GM12891 (cell line): Measurements from ENCODE around the gene USP25.

Experiments used
- DNase-seq: peaks from one replicate; pipeline ENCODE4 v3.0.0; 2011; ENCODE audit warnings: low spot score; ENCODE audit not compliant: insufficient read length
- FAIRE-seq: peaks from 2 replicates; lab custom pipeline; 2011; peaks lifted over from hg19 to GRCh38; lab: Jason Lieb, UNC
- PAX5 ChIP-seq: IDR thresholded peaks from 2 replicates; pipeline ENCODE4 v1.6.1; 2011; ENCODE audit warnings: low read length, moderate library complexity, mild to moderate bottlenecking; ENCODE audit not compliant: insufficient read depth, severe bottlenecking
- POLR2A ChIP-seq: IDR thresholded peaks from 2 replicates; pipeline ENCODE4 v1.6.1; 2011; ENCODE audit warnings: low read depth, low read length, control low read depth
- POLR2AphosphoS5 ChIP-seq: IDR thresholded peaks from 2 replicates; pipeline ENCODE4 v1.6.1; 2011; ENCODE audit warnings: low read depth, low read length, control low read depth
- POU2F2 ChIP-seq: IDR thresholded peaks from 2 replicates; pipeline ENCODE4 v1.6.1; 2011; ENCODE audit warnings: low read depth, mild to moderate bottlenecking, control low read depth, low read length, moderate library complexity
- SPI1 ChIP-seq: IDR thresholded peaks from 2 replicates; pipeline ENCODE4 v1.6.1; 2011; ENCODE audit warnings: low read depth, low read length, control low read depth
- TAF1 ChIP-seq: IDR thresholded peaks from 2 replicates; pipeline ENCODE4 v1.6.1; 2011; ENCODE audit warnings: low read depth, low read length, control low read depth

The USP25 gene

GRCh38 chr21:15848634-15849560 lies 119.1 kb downstream of the USP25 start:
- no peak for FAIRE-seq
- no peak for DNase-seq
- no peak for TF ChIP-seq POLR2A
- no peak for TF ChIP-seq PAX5
- TF ChIP-seq TAF1 = no peak
- TF ChIP-seq POLR2AphosphoS5 = no peak
- no peak for TF ChIP-seq SPI1
- TF ChIP-seq POU2F2 = no peak

GRCh38 chr21:15849927-15850326 lies 120.1 kb downstream of the USP25 start:
- TF ChIP-seq POU2F2 (no peak), TAF1 (no peak), SPI1 (no peak), PAX5 (no peak), POLR2A (no peak)
- no peak for FAIRE-seq
- no peak for DNase-seq

GRCh38 chr21:15850645-15851044 lies 120.9 kb downstream of the USP25 start:
- TF ChIP-seq POLR2A (no peak), POU2F2 (no peak), SPI1 (no peak), PAX5 (no peak), TAF1 (no peak), POLR2AphosphoS5 (no peak)
- FAIRE-seq = no peak
- no peak for DNase-seq

DNA sequence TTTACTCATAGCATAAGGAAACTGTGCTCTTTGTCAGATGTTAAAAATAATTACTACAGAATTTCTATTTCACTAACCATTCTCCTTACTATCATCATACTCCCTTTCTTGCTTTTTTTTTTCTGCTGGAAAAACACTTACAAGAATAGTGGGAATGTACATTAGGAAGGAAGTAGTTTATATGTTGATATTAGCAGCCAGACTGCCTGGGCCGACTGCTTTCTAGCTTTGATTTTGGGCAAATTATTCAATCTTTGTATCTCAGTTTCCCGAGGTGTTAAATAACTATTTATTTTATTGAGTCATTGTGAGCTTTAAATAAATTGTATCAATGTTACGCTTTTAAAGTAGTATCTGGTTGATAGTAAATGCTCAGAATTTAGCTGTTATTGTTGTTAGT lies 122.4 kb downstream of the USP25 start:
- no peak for FAIRE-seq
- no peak for TF ChIP-seq TAF1
- TF ChIP-seq POU2F2 = no peak
- TF ChIP-seq PAX5 = no peak
- no peak for TF ChIP-seq POLR2AphosphoS5
- no peak for TF ChIP-seq SPI1
- no peak for TF ChIP-seq POLR2A
- DNase-seq = no peak

DNA sequence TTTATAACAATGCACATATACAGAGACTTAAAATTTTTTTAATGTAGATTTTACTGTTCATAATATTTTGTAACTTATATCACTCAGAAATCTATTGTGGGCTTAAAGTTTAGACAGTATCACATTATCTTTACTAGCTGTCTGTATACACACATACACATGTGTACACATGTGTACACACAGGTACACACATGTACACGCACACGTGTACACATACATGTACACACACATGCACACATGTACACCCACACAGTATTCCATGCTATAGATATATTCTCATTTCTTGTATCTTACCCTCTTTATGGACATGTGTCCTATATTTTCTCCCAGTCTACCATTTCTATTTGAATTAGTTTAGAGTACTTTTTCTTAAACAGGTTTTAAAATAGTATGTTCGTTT lies 123.3 kb downstream of the USP25 start:
- DNase-seq (no peak), FAIRE-seq (peak; percentile 74)
- TF ChIP-seq POLR2AphosphoS5 = no peak
- TF ChIP-seq TAF1 = no peak
- no peak for TF ChIP-seq SPI1
- TF ChIP-seq POU2F2 = no peak
- no peak for TF ChIP-seq PAX5
- no peak for TF ChIP-seq POLR2A

- FAIRE-seq = no peak
- DNase-seq = no peak
- TF ChIP-seq POLR2A (no peak), POLR2AphosphoS5 (no peak), POU2F2 (no peak)
Measured at GRCh38 chr21:15856813-15857212, 127.0 kb downstream of the USP25 start.

DNA sequence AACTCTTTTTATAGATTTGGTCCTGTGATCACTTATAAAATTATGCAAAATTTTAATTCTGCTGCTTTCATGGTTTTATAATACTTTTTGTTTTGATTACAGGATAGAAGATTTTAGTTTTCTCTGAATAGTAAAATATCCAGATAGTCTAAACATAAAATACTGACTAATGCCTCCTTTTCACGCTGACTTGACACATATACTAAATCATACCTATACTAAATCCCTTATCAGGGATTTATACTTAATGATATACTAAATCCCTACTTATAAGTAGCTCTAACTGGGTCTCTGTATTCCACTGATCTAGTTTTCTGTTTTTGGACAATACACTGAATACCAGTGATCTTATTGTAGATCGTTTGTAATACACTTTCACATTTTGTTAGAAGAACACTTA lies 128.0 kb downstream of the USP25 start:
- no peak for FAIRE-seq
- TF ChIP-seq POU2F2 = no peak
- TF ChIP-seq PAX5 = no peak
- no peak for TF ChIP-seq TAF1
- TF ChIP-seq POLR2AphosphoS5 = no peak
- no peak for TF ChIP-seq POLR2A
- no peak for TF ChIP-seq SPI1
- DNase-seq = no peak

DNA sequence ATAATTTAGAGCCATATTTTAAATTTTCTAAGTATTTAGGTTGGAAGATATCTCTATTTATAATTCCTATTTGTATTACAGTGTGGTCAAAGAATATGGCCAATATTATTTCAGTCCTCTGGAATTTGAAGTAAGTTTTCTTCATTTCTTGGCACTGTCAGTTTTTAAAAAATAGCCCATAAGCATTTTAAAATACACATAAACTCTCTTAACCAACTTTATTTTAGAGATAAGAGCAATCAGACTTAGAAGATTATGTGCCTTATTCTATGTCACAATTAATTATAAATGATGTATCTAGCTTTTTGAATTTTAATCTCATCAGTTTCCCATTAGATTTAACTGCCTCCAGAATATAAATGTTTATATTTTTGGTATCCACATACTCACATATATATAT lies 130.8 kb downstream of the USP25 start:
- FAIRE-seq (no peak), DNase-seq (no peak)
- TF ChIP-seq POU2F2 = no peak
- no peak for TF ChIP-seq POLR2A
- no peak for TF ChIP-seq SPI1
- TF ChIP-seq PAX5 = no peak
- no peak for TF ChIP-seq TAF1
- no peak for TF ChIP-seq POLR2AphosphoS5

GRCh38 chr21:15868940-15869339 lies 139.2 kb downstream of the USP25 start:
- DNase-seq = no peak
- no peak for TF ChIP-seq POU2F2
- TF ChIP-seq PAX5 = no peak
- TF ChIP-seq POLR2A = no peak
- no peak for TF ChIP-seq POLR2AphosphoS5
- TF ChIP-seq SPI1 = no peak
- TF ChIP-seq TAF1 = no peak
- FAIRE-seq = no peak

DNA sequence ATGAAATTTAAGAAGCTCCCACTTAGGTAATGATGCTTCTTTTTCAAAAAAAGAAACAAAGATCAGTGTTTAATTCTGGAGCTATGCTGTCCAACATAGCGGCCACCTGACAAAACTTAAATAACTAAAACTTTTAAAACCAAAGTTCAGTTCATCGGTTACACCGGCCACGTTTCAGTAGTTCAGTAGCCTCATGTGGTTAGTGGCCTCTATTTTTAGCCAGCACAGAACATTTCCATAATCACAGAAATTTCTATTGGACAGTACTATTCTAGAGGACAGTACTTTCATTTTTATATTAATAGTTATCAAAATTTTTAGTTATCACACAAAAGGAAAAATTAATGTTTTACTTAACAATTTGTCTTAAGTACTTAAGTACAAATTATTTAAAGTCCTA lies 141.0 kb downstream of the USP25 start:
- no peak for FAIRE-seq
- no peak for TF ChIP-seq POU2F2
- no peak for DNase-seq
